ENCODE data around the gene ANXA3. TPM values are rescaled to one million over a fixed set of nuclear protein-coding genes. Genes with fewer than 3 reads are reported as not detected.

The ANXA3 gene
- total RNA-seq, 1 experiment from 2014 or later: 263 TPM

DNA sequence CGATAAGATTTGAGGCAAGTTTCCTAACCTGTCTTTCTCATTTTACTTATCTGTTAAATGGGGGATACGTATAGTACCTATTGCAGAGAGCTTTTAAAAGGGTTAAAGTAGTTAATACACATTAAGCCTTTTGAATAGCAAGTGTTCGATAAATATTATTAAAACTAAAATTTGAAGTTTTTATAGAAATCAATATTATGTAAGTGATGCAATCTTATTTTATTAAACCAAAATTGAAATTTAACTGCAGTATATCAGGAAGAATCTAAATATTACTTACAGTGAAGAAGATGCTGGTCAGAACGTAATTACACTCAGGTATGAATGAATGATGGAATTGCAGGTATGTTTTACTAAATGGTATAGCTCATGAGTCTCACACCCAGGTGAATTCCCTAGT, 58.0 kb downstream of the ANXA3 start:
- intact Hi-C loops (cut with micrococcal nuclease): no loop called here
- H3F3A ChIP-seq (ENCODE audit: low read length, unreplicated experiment): no peaks in the 10 kb centered on the region
- no peaks in the 10 kb centered on the region for H3K4me1 ChIP-seq (ENCODE audit: insufficient read depth, low read length)
- no peaks in the 10 kb centered on the region for H3K79me2 ChIP-seq (ENCODE audit: low read length)
- H3K27me3 ChIP-seq (ENCODE audit: low read length): no peaks in the 10 kb centered on the region
- TF ChIP-seq EZH2phosphoT487 (IDR thresholded peaks at IDR 0.05; ENCODE audit: borderline replicate concordance, low read length): no peak
- TF ChIP-seq, protein P1, sequence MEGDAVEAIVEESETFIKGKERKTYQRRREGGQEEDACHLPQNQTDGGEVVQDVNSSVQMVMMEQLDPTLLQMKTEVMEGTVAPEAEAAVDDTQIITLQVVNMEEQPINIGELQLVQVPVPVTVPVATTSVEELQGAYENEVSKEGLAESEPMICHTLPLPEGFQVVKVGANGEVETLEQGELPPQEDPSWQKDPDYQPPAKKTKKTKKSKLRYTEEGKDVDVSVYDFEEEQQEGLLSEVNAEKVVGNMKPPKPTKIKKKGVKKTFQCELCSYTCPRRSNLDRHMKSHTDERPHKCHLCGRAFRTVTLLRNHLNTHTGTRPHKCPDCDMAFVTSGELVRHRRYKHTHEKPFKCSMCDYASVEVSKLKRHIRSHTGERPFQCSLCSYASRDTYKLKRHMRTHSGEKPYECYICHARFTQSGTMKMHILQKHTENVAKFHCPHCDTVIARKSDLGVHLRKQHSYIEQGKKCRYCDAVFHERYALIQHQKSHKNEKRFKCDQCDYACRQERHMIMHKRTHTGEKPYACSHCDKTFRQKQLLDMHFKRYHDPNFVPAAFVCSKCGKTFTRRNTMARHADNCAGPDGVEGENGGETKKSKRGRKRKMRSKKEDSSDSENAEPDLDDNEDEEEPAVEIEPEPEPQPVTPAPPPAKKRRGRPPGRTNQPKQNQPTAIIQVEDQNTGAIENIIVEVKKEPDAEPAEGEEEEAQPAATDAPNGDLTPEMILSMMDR (conservative IDR thresholded peaks at IDR 0.05; ENCODE audit: low read depth, low read length): no peak
- ChIA-PET POLR2A (ENCODE audit: unreplicated experiment) (no interaction called here), CTCF (interaction anchor here (0.6 kb wide), 1 partner anchor 1092 kb away, joined by 3 read pairs; no protein-coding TSS in a partner anchor)
- no peak overlapping the region for H3K4me2 ChIP-seq (ENCODE audit: low read length)
- H2AFZ ChIP-seq (ENCODE audit: low read length): no peak overlapping the region
- no peak overlapping the region for H3K9ac ChIP-seq (ENCODE audit: low read length)
- no peaks in the 10 kb centered on the region for H4K20me1 ChIP-seq (ENCODE audit: low read length)
- no peaks in the 10 kb centered on the region for H3K9me2 ChIP-seq (replicated peaks; ENCODE audit: low read length)
- no peaks in the 10 kb centered on the region for H3K9me3 ChIP-seq (ENCODE audit: low read length)
- no peak overlapping the region for H3K27ac ChIP-seq (ENCODE audit: low read length)
- no peak for DNase-seq
- H3K4me3 ChIP-seq (ENCODE audit: low read length): no peak overlapping the region
- no TSS peak for BruUV-seq (replicated peaks)
- peaks cover 27% of the 10 kb centered on the region for H3K36me3 ChIP-seq (ENCODE audit: low read depth, low read length)
- ATAC-seq: no peak

DNA sequence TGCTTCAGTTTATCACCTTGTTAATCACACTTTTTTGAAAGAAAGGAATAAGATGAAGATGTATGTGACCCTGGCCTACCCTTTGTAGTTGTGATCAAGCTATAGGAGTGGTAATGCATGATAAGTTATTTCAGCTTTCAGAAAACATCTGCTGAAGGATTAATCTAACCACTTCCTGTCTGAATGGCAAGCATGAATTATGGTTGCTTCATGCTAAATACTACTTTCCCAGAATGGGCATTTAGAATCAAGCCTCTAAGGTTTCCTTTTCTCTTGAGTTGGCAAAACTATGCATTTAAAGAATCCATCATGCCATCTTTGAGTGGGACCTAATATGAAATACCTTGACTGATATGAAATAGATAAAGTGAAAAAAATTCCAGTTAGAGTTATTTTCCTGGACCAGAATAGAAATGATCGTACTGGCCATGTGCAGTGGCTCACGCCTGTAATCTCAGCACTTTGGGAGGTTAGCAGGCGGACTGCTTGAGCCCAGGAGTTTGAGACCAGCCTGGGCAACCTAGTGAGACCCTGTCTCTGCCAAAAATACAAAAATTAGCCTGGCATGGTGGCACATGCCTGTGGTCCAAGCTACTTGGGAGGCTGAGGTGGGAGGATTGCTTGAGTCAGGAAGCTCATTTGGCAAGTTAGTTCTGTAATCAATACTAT, 59.1 kb downstream of the ANXA3 start:
- POLR2A ChIA-PET (ENCODE audit: unreplicated experiment): no interaction called here
- no peaks in the 10 kb centered on the region for H3K4me1 ChIP-seq (ENCODE audit: insufficient read depth, low read length)
- H3K36me3 ChIP-seq (ENCODE audit: low read depth, low read length): peaks cover 17% of the 10 kb centered on the region
- no peak overlapping the region for H3K4me3 ChIP-seq (ENCODE audit: low read length)
- no peaks in the 10 kb centered on the region for H3K79me2 ChIP-seq (ENCODE audit: low read length)
- H3F3A ChIP-seq (ENCODE audit: low read length, unreplicated experiment): no peaks in the 10 kb centered on the region
- no peaks in the 10 kb centered on the region for H3K27me3 ChIP-seq (ENCODE audit: low read length)
- H2AFZ ChIP-seq (ENCODE audit: low read length): no peak overlapping the region
- H3K9ac ChIP-seq (ENCODE audit: low read length): no peak overlapping the region
- no TSS peak for BruUV-seq (replicated peaks)
- TF ChIP-seq, protein P1 (conservative IDR thresholded peaks at IDR 0.05; ENCODE audit: low read depth, low read length): no peak
- TF ChIP-seq EZH2phosphoT487 (IDR thresholded peaks at IDR 0.05; ENCODE audit: borderline replicate concordance, low read length): no peak
- TF ChIP-seq EZH2 (IDR thresholded peaks at IDR 0.05; ENCODE audit: low read length, unreplicated experiment): no peak
- H3K9me3 ChIP-seq (ENCODE audit: low read length): no peaks in the 10 kb centered on the region
- H3K27ac ChIP-seq (ENCODE audit: low read length): no peak overlapping the region
- DNase-seq (no peak), ATAC-seq (no peak)
- intact Hi-C loops (cut with micrococcal nuclease): loop anchor here (10.0 kb wide), 1 partner anchor 164 kb away; the partner anchor contains the start of gene BMP2K
- CTCF ChIA-PET: no interaction called here
- no peaks in the 10 kb centered on the region for H4K20me1 ChIP-seq (ENCODE audit: low read length)
- H3K9me2 ChIP-seq (replicated peaks; ENCODE audit: low read length): no peaks in the 10 kb centered on the region
- no peak overlapping the region for H3K4me2 ChIP-seq (ENCODE audit: low read length)

DNA sequence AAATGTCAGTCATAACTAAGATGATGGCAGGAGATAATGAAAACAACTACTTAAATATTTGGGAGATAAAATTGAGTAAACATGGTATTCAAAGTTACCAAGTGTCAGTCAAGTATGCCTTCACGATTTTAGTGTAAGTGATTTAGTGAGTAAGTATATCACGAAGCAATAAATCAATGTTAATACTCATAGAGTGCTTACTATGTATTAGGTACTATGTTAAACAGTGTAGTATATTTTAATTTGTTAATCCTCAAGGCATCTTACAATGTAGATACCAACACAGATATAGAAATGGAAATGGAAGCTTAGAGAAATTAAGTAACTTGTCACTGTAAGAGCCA, 59.6 kb downstream of the ANXA3 start:
- H3K9me2 ChIP-seq (replicated peaks; ENCODE audit: low read length): no peaks in the 10 kb centered on the region
- TF ChIP-seq EZH2 (IDR thresholded peaks at IDR 0.05; ENCODE audit: low read length, unreplicated experiment) (no peak), EZH2phosphoT487 (IDR thresholded peaks at IDR 0.05; ENCODE audit: borderline replicate concordance, low read length) (no peak)
- TF ChIP-seq, protein P1 (conservative IDR thresholded peaks at IDR 0.05; ENCODE audit: low read depth, low read length): no peak
- DNase-seq (no peak), ATAC-seq (no peak)
- POLR2A ChIA-PET (ENCODE audit: unreplicated experiment): no interaction called here
- H3K79me2 ChIP-seq (ENCODE audit: low read length): no peaks in the 10 kb centered on the region
- intact Hi-C loops (cut with micrococcal nuclease): loop anchor here (10.0 kb wide), 1 partner anchor 164 kb away; the partner anchor contains the start of gene BMP2K
- no peaks in the 10 kb centered on the region for H3F3A ChIP-seq (ENCODE audit: low read length, unreplicated experiment)
- no peaks in the 10 kb centered on the region for H3K4me1 ChIP-seq (ENCODE audit: insufficient read depth, low read length)
- no TSS peak for BruUV-seq (replicated peaks)
- H4K20me1 ChIP-seq (ENCODE audit: low read length): no peaks in the 10 kb centered on the region
- no peak overlapping the region for H3K4me3 ChIP-seq (ENCODE audit: low read length)
- no peak overlapping the region for H3K9ac ChIP-seq (ENCODE audit: low read length)
- no peak overlapping the region for H3K27ac ChIP-seq (ENCODE audit: low read length)
- H3K4me2 ChIP-seq (ENCODE audit: low read length): no peak overlapping the region
- H2AFZ ChIP-seq (ENCODE audit: low read length): no peak overlapping the region
- CTCF ChIA-PET: no interaction called here
- H3K9me3 ChIP-seq (ENCODE audit: low read length): no peaks in the 10 kb centered on the region
- H3K36me3 ChIP-seq (ENCODE audit: low read depth, low read length): peaks cover 15% of the 10 kb centered on the region
- H3K27me3 ChIP-seq (ENCODE audit: low read length): no peaks in the 10 kb centered on the region
